Panc1 (cell line): ENCODE data around the gene CD3D. TPM values are rescaled to one million over a fixed set of nuclear protein-coding genes. Genes with fewer than 3 reads are reported as not detected.

Experiments
- ATAC-seq: fragments of 200-7000 bp; cut with Tn5 transposase; 2 replicates; pipeline ENCODE4 v1.9.1; 2020; ENCODE audit warnings: mild to moderate bottlenecking, moderate library complexity
- BruUV-seq: library from RNA; stranded (reverse); fragments of 400-500 nt; replicated peaks from 2 replicates; lab custom pipeline; 2021; lab: Mats Ljungman, UMichigan
- CTCF ChIA-PET: fragments of 300-600 bp; sonication (Branson Sonifier 250); formaldehyde crosslinking; loops from one replicate; lab custom pipeline; 2022; ENCODE audit warnings: antibody characterized with exemption; lab: Charles Lee
- POLR2A ChIA-PET: fragments of 300-600 bp; sonication (Branson Sonifier 250); formaldehyde crosslinking; loops from one replicate; lab custom pipeline; 2022; ENCODE audit warnings: antibody characterized with exemption; lab: Charles Lee
- DNase-seq: peaks from one replicate; pipeline ENCODE4 v3.0.0-alpha.2; 2010; ENCODE audit warnings: low read depth, low spot score
- H3K27ac ChIP-seq: 2 replicates; pipeline ENCODE4 v1.5.1; 2011; ENCODE audit warnings: mild to moderate bottlenecking, low read length, inconsistent platforms
- H3K27me3 ChIP-seq: fragments of 200-500 bp; sonication (Bioruptor generic); 2 replicates; pipeline ENCODE4 v1.6.0; 2014; ENCODE audit warnings: low read length, inconsistent platforms; ENCODE audit not compliant: control insufficient read depth, insufficient read depth
- H3K36me3 ChIP-seq: fragments of 200-500 bp; sonication (Bioruptor generic); 2 replicates; pipeline ENCODE4 v1.5.1; 2014; ENCODE audit warnings: inconsistent platforms, mild to moderate bottlenecking, low read length, moderate library complexity; ENCODE audit not compliant: control insufficient read depth, insufficient read depth
- H3K4me1 ChIP-seq: 2 replicates; pipeline ENCODE4 v1.5.1; 2011; ENCODE audit warnings: inconsistent platforms, mild to moderate bottlenecking, low read length, moderate library complexity; ENCODE audit not compliant: control insufficient read depth, insufficient read depth
- H3K4me3 ChIP-seq, 2 experiments: 2 replicates each; pipeline ENCODE4 v1.5.1; 2011 to 2012; ENCODE audit warnings: low read depth in 2 of 2, low read length in 2 of 2, mild to moderate bottlenecking in 2 of 2, inconsistent platforms in 1 of 2, moderate library complexity in 1 of 2
- H3K9me3 ChIP-seq: fragments of 200-500 bp; sonication (Bioruptor generic); 2 replicates; pipeline ENCODE4 v1.5.1; 2014; ENCODE audit warnings: low read depth, mild to moderate bottlenecking, inconsistent platforms, low read length, moderate library complexity; ENCODE audit not compliant: control insufficient read depth, insufficient read depth
- POLR2AphosphoS5 ChIP-seq: IDR thresholded peaks from 2 replicates; pipeline ENCODE4 v1.6.1; 2012; ENCODE audit warnings: mild to moderate bottlenecking, low read depth, low read length, moderate library complexity
- SIN3A ChIP-seq: IDR thresholded peaks from 2 replicates; pipeline ENCODE4 v1.6.1; 2012; ENCODE audit warnings: low read depth, mild to moderate bottlenecking, low read length, moderate library complexity, borderline replicate concordance; ENCODE audit not compliant: insufficient read depth
- TCF7L2 ChIP-seq: IDR thresholded peaks from 2 replicates; pipeline ENCODE4 v1.6.1; 2011; ENCODE audit warnings: mild to moderate bottlenecking, low read depth, low read length, inconsistent platforms
- in situ Hi-C: cut with HindIII; loops from 2 replicates; pipeline ENCODE4 v1.10.0; 2016; ENCODE audit warnings: low sequenced_read_pairs, low pct_unique_long_range_greater_than_20kb
- intact Hi-C: fragments of 100-400 bp; cut with micrococcal nuclease; formaldehyde crosslinking; loops from one replicate; pipeline ENCODE4 v1.10.0; 2022; ENCODE audit not compliant: unreplicated experiment
- total RNA-seq: library from RNA; stranded (reverse); gene quantifications from one replicate; pipeline ENCODE4 v1.2.1, GENCODE V29; 2021; ENCODE audit not compliant: unreplicated experiment
- TF ChIP-seq, protein P1 (sequence below), 2 experiments: IDR thresholded peaks; 2 replicates each; pipeline ENCODE4 v1.6.1; 2011 to 2012; ENCODE audit warnings: low read depth in 2 of 2, control low read depth in 1 of 2, low read length in 1 of 2, mild to moderate bottlenecking in 1 of 2, moderate library complexity in 1 of 2; ENCODE audit not compliant: insufficient read depth in 1 of 2
- TF ChIP-seq, protein P2 (sequence below): fragments of 450-650 bp; IDR thresholded peaks from 2 replicates; pipeline ENCODE4 v1.5.1; 2017; ENCODE audit warnings: mild to moderate bottlenecking

CD3D gene
- total RNA-seq, 1 experiment from 2014 or later, result 0.39 TPM

DNA sequence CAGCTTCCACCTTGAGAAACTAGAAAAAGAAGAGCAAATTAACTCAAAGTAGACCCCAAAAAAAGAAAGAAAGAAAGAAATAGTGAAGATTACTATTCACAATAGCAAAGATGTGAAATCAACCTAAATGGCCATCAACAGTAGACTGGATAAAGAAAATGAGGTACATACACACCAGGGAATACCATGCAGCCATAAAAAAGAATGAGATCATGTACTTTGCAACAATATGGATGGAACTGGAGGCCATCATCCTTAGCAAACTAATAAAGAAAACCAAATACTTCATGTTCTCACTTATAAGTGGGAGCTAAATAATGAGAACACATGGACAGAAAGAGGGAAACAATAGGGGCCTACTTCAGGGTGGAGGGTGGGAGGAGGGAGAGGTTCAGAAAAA is 13.8 kb downstream of the CD3D start:
- in situ Hi-C loops, result no loop called here

DNA sequence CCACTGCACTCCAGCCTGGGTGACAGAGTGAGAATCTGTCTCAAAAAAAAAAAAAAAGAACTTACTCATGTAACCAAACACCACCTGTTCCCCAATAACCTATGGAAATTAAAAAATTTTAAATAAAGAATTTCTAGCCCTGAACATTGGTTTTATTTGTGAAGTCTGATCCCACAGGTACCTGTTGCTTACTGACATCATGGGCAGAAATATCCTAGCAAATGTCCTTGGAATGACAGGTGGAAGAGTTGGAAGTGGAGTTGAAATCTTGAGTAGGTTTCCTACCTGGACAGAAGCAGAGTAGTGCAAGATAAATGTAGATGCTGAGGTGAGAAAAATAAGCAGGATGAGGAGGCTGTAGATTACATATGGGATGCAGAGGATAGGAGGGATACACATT is 17.2 kb downstream of the CD3D start:
- TF ChIP-seq POLR2AphosphoS5, result no peak
- TF ChIP-seq, protein P1, sequence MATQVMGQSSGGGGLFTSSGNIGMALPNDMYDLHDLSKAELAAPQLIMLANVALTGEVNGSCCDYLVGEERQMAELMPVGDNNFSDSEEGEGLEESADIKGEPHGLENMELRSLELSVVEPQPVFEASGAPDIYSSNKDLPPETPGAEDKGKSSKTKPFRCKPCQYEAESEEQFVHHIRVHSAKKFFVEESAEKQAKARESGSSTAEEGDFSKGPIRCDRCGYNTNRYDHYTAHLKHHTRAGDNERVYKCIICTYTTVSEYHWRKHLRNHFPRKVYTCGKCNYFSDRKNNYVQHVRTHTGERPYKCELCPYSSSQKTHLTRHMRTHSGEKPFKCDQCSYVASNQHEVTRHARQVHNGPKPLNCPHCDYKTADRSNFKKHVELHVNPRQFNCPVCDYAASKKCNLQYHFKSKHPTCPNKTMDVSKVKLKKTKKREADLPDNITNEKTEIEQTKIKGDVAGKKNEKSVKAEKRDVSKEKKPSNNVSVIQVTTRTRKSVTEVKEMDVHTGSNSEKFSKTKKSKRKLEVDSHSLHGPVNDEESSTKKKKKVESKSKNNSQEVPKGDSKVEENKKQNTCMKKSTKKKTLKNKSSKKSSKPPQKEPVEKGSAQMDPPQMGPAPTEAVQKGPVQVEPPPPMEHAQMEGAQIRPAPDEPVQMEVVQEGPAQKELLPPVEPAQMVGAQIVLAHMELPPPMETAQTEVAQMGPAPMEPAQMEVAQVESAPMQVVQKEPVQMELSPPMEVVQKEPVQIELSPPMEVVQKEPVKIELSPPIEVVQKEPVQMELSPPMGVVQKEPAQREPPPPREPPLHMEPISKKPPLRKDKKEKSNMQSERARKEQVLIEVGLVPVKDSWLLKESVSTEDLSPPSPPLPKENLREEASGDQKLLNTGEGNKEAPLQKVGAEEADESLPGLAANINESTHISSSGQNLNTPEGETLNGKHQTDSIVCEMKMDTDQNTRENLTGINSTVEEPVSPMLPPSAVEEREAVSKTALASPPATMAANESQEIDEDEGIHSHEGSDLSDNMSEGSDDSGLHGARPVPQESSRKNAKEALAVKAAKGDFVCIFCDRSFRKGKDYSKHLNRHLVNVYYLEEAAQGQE (IDR thresholded peaks at IDR 0.05; ENCODE audit: insufficient read depth in 1 of 2, low read depth in 2 of 2, low read length in 1 of 2), result no peak
- TF ChIP-seq SIN3A, result no peak
- no peak for TF ChIP-seq TCF7L2
- TF ChIP-seq, protein P2, sequence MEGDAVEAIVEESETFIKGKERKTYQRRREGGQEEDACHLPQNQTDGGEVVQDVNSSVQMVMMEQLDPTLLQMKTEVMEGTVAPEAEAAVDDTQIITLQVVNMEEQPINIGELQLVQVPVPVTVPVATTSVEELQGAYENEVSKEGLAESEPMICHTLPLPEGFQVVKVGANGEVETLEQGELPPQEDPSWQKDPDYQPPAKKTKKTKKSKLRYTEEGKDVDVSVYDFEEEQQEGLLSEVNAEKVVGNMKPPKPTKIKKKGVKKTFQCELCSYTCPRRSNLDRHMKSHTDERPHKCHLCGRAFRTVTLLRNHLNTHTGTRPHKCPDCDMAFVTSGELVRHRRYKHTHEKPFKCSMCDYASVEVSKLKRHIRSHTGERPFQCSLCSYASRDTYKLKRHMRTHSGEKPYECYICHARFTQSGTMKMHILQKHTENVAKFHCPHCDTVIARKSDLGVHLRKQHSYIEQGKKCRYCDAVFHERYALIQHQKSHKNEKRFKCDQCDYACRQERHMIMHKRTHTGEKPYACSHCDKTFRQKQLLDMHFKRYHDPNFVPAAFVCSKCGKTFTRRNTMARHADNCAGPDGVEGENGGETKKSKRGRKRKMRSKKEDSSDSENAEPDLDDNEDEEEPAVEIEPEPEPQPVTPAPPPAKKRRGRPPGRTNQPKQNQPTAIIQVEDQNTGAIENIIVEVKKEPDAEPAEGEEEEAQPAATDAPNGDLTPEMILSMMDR, result no peak
- BruUV-seq, result no TSS peak
- DNase-seq (no peak), ATAC-seq (no peak)
- Histone ChIP-seq H3K9me3 (no peaks in the 10 kb centered on the region), H3K4me3 (no peak overlapping the region), H3K27ac (no peak overlapping the region), H3K36me3 (no peaks in the 10 kb centered on the region), H3K4me1 (no peaks in the 10 kb centered on the region), H3K27me3 (no peaks in the 10 kb centered on the region)
- POLR2A ChIA-PET, result no interaction called here
- in situ Hi-C loops, result no loop called here
- intact Hi-C loops, result no loop called here
- CTCF ChIA-PET, result no interaction called here

More for the DNA sequence above, 13.8 kb downstream of the CD3D start:
- no TSS peak for BruUV-seq
- Histone ChIP-seq H3K4me1 (no peaks in the 10 kb centered on the region), H3K9me3 (no peaks in the 10 kb centered on the region), H3K4me3 (no peak overlapping the region), H3K27me3 (no peaks in the 10 kb centered on the region), H3K27ac (no peak overlapping the region), H3K36me3 (no peaks in the 10 kb centered on the region)
- ChIA-PET CTCF (no interaction called here), POLR2A (interaction anchor here (1.3 kb wide), 1 partner anchor 26 kb away, joined by 4 read pairs; no protein-coding TSS in a partner anchor)
- intact Hi-C loops, result no loop called here
- ATAC-seq, result no peak
- TF ChIP-seq SIN3A (no peak), POLR2AphosphoS5 (no peak), TCF7L2 (no peak)
- TF ChIP-seq, protein P2, result no peak
- TF ChIP-seq, protein P1 (IDR thresholded peaks at IDR 0.05; ENCODE audit: insufficient read depth in 1 of 2, low read depth in 2 of 2, low read length in 1 of 2), result no peak
- no peak for DNase-seq
